GM12873 (cell line): Measurements from ENCODE around the gene OGFR.

Experiments used
- CTCF ChIP-seq: IDR thresholded peaks from 2 replicates; pipeline ENCODE4 v1.5.1; 2012; ENCODE audit warnings: low read depth, mild to moderate bottlenecking, moderate library complexity, low read length, control low read depth; ENCODE audit not compliant: insufficient read depth; ENCODE audit errors: missing control alignments

OGFR gene

DNA sequence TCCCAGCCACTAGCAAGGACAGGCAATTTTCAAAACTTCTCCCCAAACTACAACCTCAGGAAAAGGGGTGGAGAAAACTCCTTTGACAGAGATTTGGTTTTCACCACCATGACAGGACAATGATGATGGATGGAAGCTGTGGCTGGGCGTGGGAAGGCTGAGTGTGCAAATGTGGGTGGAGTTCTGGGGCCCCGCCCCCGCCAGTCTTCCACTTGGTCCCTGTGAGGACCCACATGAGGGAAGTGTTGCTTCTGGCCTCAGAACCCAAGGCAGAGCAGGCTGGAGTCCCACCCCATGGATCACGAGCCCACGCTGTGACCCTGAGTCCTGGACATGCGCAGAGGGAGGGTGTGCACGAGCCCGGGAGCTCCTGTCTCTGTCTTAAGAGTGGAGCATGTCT is 29.9 kb upstream of the OGFR start:
- no peak for TF ChIP-seq CTCF

- TF ChIP-seq CTCF, result no peak
Measured at GRCh38 chr20:62775206-62775605, 29.4 kb upstream of the OGFR start.

DNA sequence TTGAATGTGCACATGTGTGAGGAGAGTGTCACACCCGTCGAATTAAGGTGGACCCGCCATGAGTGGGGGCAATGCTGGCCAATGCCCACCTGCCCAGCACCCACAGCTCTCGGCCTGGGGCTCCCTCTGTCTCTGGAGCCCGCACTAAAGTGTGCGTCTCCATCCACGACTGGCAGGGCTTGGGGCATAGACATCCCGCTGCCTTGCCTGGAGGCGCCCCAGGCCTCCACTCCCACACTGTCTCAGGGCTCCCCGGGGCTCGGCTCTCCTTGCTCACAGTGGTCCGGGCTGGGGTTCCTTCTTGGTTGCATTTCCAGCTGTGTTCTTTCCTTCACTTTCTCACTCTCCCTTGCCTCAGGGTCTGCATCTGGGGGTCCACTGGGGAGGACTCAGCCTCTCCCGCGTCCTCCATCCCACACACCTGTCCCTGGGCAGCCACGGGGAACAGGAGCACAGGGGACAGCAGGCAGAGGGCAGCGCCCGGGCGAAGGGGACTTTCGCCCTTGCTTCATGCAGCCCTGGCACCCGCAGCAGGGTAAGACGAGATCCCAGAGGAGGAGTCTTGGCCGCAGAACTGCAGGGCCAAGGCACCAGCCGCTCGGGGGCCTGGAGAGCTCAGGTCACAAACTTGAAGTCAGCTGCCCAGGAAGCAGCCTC is 28.5 kb upstream of the OGFR start:
- TF ChIP-seq CTCF, result no peak

DNA sequence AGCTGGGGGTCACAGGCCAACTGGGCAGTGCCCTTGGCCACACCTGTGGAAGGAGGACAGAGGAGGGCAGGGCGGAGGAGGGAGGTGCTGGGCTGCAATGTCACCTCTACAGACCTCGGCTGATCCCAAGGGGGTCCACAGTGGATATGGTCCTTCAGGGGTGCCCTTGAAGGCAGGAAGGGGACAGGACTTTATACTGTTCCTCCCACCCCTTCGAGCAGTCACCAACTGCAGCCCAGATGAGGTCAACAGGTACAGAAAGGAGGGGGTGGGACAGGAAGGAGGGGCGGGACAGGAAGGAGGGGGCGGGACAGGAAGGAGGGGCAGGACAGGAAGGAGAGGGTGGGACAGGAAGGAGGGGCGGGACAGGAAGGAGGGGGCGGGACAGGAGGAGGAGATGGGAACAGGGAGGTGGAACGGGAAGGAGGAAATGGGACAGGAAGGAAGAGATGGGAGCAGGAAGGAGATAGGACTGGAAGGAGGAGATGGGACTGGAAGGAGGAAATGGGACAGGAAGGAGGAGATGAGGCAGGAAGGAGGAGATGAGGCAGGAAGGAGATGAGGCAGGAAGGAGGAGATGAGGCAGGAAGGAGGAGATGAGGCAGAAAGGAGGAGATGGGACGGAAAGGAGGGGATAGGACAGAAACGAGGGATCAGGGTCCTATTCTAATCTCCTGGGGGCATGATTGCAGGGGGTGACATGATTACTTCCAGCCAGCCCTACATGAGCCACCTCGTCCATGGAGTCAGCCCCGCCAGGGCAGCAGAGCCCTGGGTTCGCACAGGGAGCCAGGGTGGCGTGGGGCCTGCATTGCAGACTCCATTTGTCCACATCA is 27.7 kb upstream of the OGFR start:
- TF ChIP-seq CTCF, result no peak

DNA sequence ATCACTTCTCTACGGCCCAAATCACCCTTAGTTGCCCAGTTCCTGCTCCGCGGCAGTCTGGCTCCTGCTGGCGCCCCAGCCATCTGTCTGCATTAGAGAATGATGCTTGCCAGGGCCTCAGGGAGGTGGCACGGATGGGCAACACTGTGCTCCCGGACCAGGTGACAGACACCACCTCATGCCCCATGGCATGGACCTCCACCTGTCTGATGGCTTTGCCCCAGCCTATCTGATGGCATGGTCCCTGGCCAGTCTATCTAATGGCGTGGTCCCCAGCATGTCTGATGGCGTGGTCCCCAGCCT is 27.2 kb upstream of the OGFR start:
- TF ChIP-seq CTCF, result no peak

- no peak for TF ChIP-seq CTCF
Measured at GRCh38 chr20:62778058-62778457, 26.6 kb upstream of the OGFR start.

DNA sequence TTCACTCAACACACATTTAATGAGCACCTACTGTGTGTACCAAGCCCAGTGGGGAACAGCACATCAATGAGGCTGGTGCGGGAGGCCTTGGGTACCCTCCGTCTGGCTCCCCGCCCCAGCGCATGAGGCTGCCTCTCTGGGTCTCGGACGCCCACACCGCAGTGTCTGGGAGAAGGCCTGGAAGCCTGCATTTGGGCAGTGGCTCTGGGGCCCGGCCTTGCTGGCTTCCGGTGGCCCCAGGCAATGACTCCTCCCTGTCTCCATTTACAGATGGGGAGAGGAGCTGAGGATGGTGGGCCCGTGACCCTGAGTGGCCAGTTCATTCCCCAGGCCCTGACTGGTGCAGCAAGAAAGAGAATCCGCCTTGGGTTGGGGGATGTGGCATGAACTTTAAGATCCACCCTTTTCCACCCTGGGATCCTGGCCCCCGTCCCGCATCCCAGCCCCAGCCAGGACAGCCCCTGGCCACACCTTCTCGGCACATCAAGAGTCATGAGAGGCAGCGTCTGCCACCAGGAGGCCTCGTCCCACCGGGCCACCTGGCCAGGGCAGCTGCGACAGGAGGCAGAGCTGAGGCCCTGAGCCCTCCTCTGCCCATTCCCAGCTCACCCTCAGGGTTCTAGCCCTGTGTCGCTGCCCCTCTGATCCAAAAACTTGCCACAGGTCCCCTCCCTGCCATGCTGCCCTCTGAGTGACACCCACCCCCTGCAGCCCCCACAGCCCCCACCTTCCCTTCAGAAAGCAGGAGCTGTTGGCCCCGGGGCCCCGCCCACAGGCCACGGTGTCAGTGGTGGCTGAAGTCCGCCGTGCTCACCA is 25.8 kb upstream of the OGFR start:
- TF ChIP-seq CTCF, result no peak
